GM12874 (cell line): ENCODE results near the gene GDA.

Source experiments
- CTCF ChIP-seq: IDR thresholded peaks from 2 replicates; pipeline ENCODE4 v1.5.1; 2011; ENCODE audit warnings: low read depth, mild to moderate bottlenecking, control low read depth, low read length, moderate library complexity; ENCODE audit not compliant: insufficient read depth

Gene GDA

GRCh38 chr9:72294936-72295335 lies 145.7 kb downstream of the GDA start:
- no peak for TF ChIP-seq CTCF

- TF ChIP-seq CTCF: no peak
These were observed 148.3 kb downstream of the GDA start for GRCh38 chr9:72297516-72297915.

DNA sequence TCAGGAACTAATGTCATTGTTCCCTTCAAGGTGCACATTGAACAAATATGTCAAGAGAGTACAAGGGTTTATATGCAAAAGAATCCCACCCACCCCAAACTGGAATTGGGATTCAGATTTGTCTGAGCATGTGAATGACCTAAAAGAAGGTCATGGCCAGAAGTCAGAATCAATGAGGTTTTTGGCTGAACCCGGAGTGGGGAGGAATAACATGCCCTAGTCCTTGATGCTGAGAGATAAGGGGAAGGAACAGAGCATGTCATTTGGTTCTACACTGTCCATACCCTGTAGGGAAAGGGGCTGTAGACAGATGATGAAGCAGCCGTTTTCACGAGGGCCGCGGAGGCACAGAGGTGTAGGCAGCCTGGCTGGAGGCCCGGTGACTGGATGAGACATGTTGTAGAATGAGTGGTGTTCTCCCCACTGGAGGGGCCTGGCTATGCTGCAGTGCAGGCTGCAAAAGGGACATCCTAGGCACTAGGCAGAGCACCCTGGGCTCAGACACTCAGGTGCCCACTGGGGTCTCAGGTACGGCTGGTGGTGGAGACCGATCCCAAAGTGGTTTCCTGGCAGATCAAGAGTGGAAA lies 149.9 kb downstream of the GDA start:
- no peak for TF ChIP-seq CTCF

GRCh38 chr9:72300873-72301272 lies 151.6 kb downstream of the GDA start:
- TF ChIP-seq CTCF: no peak
